SK-N-SH (cell line): ENCODE measurements around the gene TIMM23.

ENCODE experiments used
- CHD2 ChIP-seq: fragments of 150-350 bp; IDR thresholded peaks from 2 replicates; pipeline ENCODE4 v1.6.1; 2018; ENCODE audit warnings: low read length; ENCODE audit not compliant: partially characterized antibody
- EP300 ChIP-seq, 2 experiments: IDR thresholded peaks; 2 replicates each; pipeline versions ENCODE4 v1.4.0 to v1.6.1; 2012; ENCODE audit warnings: borderline replicate concordance in 1 of 2, low read depth in 1 of 2, low read length in 1 of 2
- GATA2 ChIP-seq: sonication (generic); formaldehyde crosslinking; IDR thresholded peaks from 2 replicates; pipeline ENCODE4 v1.5.0; 2020; ENCODE audit warnings: mild to moderate bottlenecking, missing genetic modification reagents
- JUND ChIP-seq: IDR thresholded peaks from 2 replicates; pipeline ENCODE4 v1.4.0; 2012
- MXI1 ChIP-seq: IDR thresholded peaks from 2 replicates; pipeline ENCODE4 v1.6.1; 2012; ENCODE audit warnings: mild to moderate bottlenecking, low read depth, low read length, improper control_type of control experiment
- RCOR1 ChIP-seq: fragments of 150-350 bp; IDR thresholded peaks from 2 replicates; pipeline ENCODE4 v1.6.1; 2017; ENCODE audit warnings: antibody characterized with exemption, low read length
- TAF1 ChIP-seq: IDR thresholded peaks from 2 replicates; pipeline ENCODE4 v1.6.1; 2012; ENCODE audit warnings: low read depth, mild to moderate bottlenecking, low read length, moderate library complexity, borderline replicate concordance
- TF ChIP-seq, protein P1 (sequence below): fragments of 200-600 bp; sonication (generic); IDR thresholded peaks from 2 replicates; pipeline ENCODE4 v1.6.1; 2017; ENCODE audit warnings: antibody characterized with exemption, mild to moderate bottlenecking, moderate library complexity
- TF ChIP-seq, protein P2 (sequence below): IDR thresholded peaks from 2 replicates; pipeline ENCODE4 v1.4.0; 2012; ENCODE audit warnings: low read depth, borderline replicate concordance

- TF ChIP-seq RCOR1 (no peak), EP300 (IDR thresholded peaks at IDR 0.05; ENCODE audit: borderline replicate concordance in 1 of 2, low read depth in 1 of 2, low read length in 1 of 2) (no peak), CHD2 (no peak), TAF1 (no peak), MXI1 (no peak), JUND (no peak), GATA2 (CRISPR knock-in tag) (no peak)
- TF ChIP-seq, protein P1, sequence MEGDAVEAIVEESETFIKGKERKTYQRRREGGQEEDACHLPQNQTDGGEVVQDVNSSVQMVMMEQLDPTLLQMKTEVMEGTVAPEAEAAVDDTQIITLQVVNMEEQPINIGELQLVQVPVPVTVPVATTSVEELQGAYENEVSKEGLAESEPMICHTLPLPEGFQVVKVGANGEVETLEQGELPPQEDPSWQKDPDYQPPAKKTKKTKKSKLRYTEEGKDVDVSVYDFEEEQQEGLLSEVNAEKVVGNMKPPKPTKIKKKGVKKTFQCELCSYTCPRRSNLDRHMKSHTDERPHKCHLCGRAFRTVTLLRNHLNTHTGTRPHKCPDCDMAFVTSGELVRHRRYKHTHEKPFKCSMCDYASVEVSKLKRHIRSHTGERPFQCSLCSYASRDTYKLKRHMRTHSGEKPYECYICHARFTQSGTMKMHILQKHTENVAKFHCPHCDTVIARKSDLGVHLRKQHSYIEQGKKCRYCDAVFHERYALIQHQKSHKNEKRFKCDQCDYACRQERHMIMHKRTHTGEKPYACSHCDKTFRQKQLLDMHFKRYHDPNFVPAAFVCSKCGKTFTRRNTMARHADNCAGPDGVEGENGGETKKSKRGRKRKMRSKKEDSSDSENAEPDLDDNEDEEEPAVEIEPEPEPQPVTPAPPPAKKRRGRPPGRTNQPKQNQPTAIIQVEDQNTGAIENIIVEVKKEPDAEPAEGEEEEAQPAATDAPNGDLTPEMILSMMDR = no peak
- TF ChIP-seq, protein P2, sequence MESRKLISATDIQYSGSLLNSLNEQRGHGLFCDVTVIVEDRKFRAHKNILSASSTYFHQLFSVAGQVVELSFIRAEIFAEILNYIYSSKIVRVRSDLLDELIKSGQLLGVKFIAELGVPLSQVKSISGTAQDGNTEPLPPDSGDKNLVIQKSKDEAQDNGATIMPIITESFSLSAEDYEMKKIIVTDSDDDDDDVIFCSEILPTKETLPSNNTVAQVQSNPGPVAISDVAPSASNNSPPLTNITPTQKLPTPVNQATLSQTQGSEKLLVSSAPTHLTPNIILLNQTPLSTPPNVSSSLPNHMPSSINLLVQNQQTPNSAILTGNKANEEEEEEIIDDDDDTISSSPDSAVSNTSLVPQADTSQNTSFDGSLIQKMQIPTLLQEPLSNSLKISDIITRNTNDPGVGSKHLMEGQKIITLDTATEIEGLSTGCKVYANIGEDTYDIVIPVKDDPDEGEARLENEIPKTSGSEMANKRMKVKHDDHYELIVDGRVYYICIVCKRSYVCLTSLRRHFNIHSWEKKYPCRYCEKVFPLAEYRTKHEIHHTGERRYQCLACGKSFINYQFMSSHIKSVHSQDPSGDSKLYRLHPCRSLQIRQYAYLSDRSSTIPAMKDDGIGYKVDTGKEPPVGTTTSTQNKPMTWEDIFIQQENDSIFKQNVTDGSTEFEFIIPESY = no peak
These were observed 74.0 kb downstream of the TIMM23 start, which contains the start of gene MSMB for GRCh38 chr10:46046261-46046660.
